Hepatocyte (in vitro differentiated cells): ENCODE data around the gene ST8SIA1. TPM values are rescaled to one million over a fixed set of nuclear protein-coding genes. Genes with fewer than 3 reads are reported as not detected.

ENCODE experiments used
- DNase-seq: peaks from one replicate; pipeline ENCODE4 v3.0.0-alpha.2; 2016; ENCODE audit warnings: low spot score
- H2AFZ ChIP-seq: fragments of 200-600 bp; sonication (generic); 2 replicates; pipeline ENCODE4 v1.6.0; 2016; ENCODE audit warnings: antibody characterized with exemption, mild to moderate bottlenecking
- H3K27ac ChIP-seq: fragments of 200-600 bp; sonication (generic); 2 replicates; pipeline ENCODE4 v1.5.1; 2016; ENCODE audit warnings: mild to moderate bottlenecking
- H3K27me3 ChIP-seq: fragments of 200-600 bp; sonication (generic); 2 replicates; pipeline ENCODE4 v1.6.1; 2016
- H3K36me3 ChIP-seq: fragments of 200-600 bp; sonication (generic); replicated peaks from 2 replicates; pipeline ENCODE4 v1.5.1; 2016; ENCODE audit warnings: low read depth; ENCODE audit not compliant: insufficient read depth
- H3K4me1 ChIP-seq: fragments of 200-600 bp; sonication (generic); 2 replicates; pipeline ENCODE4 v1.5.1; 2016; ENCODE audit warnings: mild to moderate bottlenecking, moderate library complexity; ENCODE audit not compliant: insufficient read depth
- H3K4me2 ChIP-seq: fragments of 200-600 bp; sonication (generic); 2 replicates; pipeline ENCODE4 v1.6.0; 2016
- H3K4me3 ChIP-seq: fragments of 200-600 bp; sonication (generic); 2 replicates; pipeline ENCODE4 v1.5.1; 2016; ENCODE audit warnings: mild to moderate bottlenecking
- H3K79me2 ChIP-seq: fragments of 200-600 bp; sonication (generic); 2 replicates; pipeline ENCODE4 v1.6.0; 2017; ENCODE audit warnings: mild to moderate bottlenecking
- H3K9me2 ChIP-seq: fragments of 200-600 bp; sonication (generic); replicated peaks from 2 replicates; pipeline ENCODE4 v1.6.0; 2017; ENCODE audit warnings: mild to moderate bottlenecking; ENCODE audit not compliant: insufficient read depth
- H3K9me3 ChIP-seq: fragments of 200-600 bp; sonication (generic); 2 replicates; pipeline ENCODE4 v1.5.1; 2016; ENCODE audit warnings: low read depth, mild to moderate bottlenecking
- H4K20me1 ChIP-seq: fragments of 200-600 bp; sonication (generic); 2 replicates; pipeline ENCODE4 v1.6.0; 2016; ENCODE audit warnings: mild to moderate bottlenecking; ENCODE audit not compliant: insufficient read depth, poor library complexity, severe bottlenecking
- CTCF ChIP-seq: fragments of 200-600 bp; sonication (generic); IDR thresholded peaks from 2 replicates; pipeline ENCODE4 v1.5.1; 2016; ENCODE audit warnings: antibody characterized with exemption, mild to moderate bottlenecking; ENCODE audit not compliant: poor library complexity
- EZH2 ChIP-seq: fragments of 200-600 bp; sonication (generic); IDR thresholded peaks from 2 replicates; pipeline ENCODE4 v1.6.1; 2016; ENCODE audit warnings: antibody characterized with exemption, mild to moderate bottlenecking, borderline replicate concordance
- EZH2phosphoT487 ChIP-seq: fragments of 200-600 bp; sonication (generic); IDR thresholded peaks from one replicate; pipeline ENCODE4 v1.6.1; 2018; ENCODE audit warnings: antibody characterized with exemption, mild to moderate bottlenecking, low read depth, moderate library complexity; ENCODE audit not compliant: unreplicated experiment, severe bottlenecking
- WGBS: methylation state at CpG from one replicate; pipeline ENCODE4 v1.1.6; 2016; ENCODE audit warnings: low lambda C conversion rate; ENCODE audit errors: missing lambda C conversion rate; 5-methylcytosine and 5-hydroxymethylcytosine counted together
- polyA plus RNA-seq: library from polyadenylated mRNA; unstranded; fragments of >200 nt; fragmentation: Nextera tagmentation; extraction: Ambion mirVana; gene quantifications from 2 replicates; pipeline ENCODE4 v1.2.1, GENCODE V29; 2016
- total RNA-seq: library from RNA; depleted of rRNA; stranded (reverse); fragments of >200 nt; gene quantifications from 2 replicates; pipeline ENCODE4 v1.2.3, GENCODE V29; 2014

ST8SIA1 gene
- total and polyA plus RNA-seq, 2 experiments from 2014 or later: 0.88 to 2.0 TPM

- Histone ChIP-seq H3K27me3 (no peaks in the 10 kb centered on the region), H3K4me3 (no peak overlapping the region), H3K9me2 (no peaks in the 10 kb centered on the region), H3K9me3 (no peaks in the 10 kb centered on the region), H3K36me3 (no peaks in the 10 kb centered on the region), H3K4me2 (no peak overlapping the region), H2AFZ (no peak overlapping the region), H3K27ac (no peak overlapping the region), H3K4me1 (no peaks in the 10 kb centered on the region), H3K79me2 (no peaks in the 10 kb centered on the region), H4K20me1 (no peaks in the 10 kb centered on the region)
- no peak for DNase-seq
- WGBS: 89% methylated on average over 5 of the region's 5 CpGs
- TF ChIP-seq CTCF (no peak), EZH2phosphoT487 (no peak), EZH2 (no peak)
Measured at GRCh38 chr12:22360774-22361173, 26.3 kb upstream of the ST8SIA1 start.

GRCh38 chr12:22357531-22357930 is 23.0 kb upstream of the ST8SIA1 start:
- WGBS: 91% methylated on average over 3 of the region's 3 CpGs
- H3K27me3 ChIP-seq: no peaks in the 10 kb centered on the region
- no peak for TF ChIP-seq EZH2phosphoT487
- TF ChIP-seq EZH2: no peak
- no peak for TF ChIP-seq CTCF
- H3K79me2 ChIP-seq: no peaks in the 10 kb centered on the region
- DNase-seq: no peak
- H3K4me3 ChIP-seq: no peak overlapping the region
- no peaks in the 10 kb centered on the region for H3K4me1 ChIP-seq
- no peaks in the 10 kb centered on the region for H3K36me3 ChIP-seq
- no peak overlapping the region for H3K27ac ChIP-seq
- H4K20me1 ChIP-seq: no peaks in the 10 kb centered on the region
- H2AFZ ChIP-seq: no peak overlapping the region
- no peak overlapping the region for H3K4me2 ChIP-seq
- no peaks in the 10 kb centered on the region for H3K9me3 ChIP-seq
- H3K9me2 ChIP-seq: no peaks in the 10 kb centered on the region

- TF ChIP-seq EZH2 (no peak), EZH2phosphoT487 (no peak), CTCF (no peak)
- Histone ChIP-seq H3K79me2 (no peaks in the 10 kb centered on the region), H3K27ac (no peak overlapping the region), H2AFZ (no peak overlapping the region), H3K4me3 (no peak overlapping the region), H4K20me1 (no peaks in the 10 kb centered on the region), H3K9me2 (no peaks in the 10 kb centered on the region), H3K9me3 (no peaks in the 10 kb centered on the region), H3K4me2 (no peak overlapping the region), H3K36me3 (no peaks in the 10 kb centered on the region), H3K27me3 (no peaks in the 10 kb centered on the region), H3K4me1 (no peaks in the 10 kb centered on the region)
- no peak for DNase-seq
- 90% methylated on average over 1 of the region's 1 CpG for WGBS
Measured at GRCh38 chr12:22356231-22356630, 21.7 kb upstream of the ST8SIA1 start.

- Histone ChIP-seq H3K27me3 (no peaks in the 10 kb centered on the region), H2AFZ (no peak overlapping the region), H3K79me2 (no peaks in the 10 kb centered on the region), H3K4me2 (no peak overlapping the region), H3K4me1 (no peaks in the 10 kb centered on the region), H4K20me1 (no peaks in the 10 kb centered on the region), H3K4me3 (no peak overlapping the region), H3K9me2 (no peaks in the 10 kb centered on the region), H3K27ac (no peak overlapping the region), H3K9me3 (no peaks in the 10 kb centered on the region), H3K36me3 (no peaks in the 10 kb centered on the region)
- WGBS: 95% methylated on average over 5 of the region's 5 CpGs
- DNase-seq: no peak
- TF ChIP-seq CTCF (no peak), EZH2 (no peak), EZH2phosphoT487 (no peak)
Measured at GRCh38 chr12:22355011-22355580, 20.6 kb upstream of the ST8SIA1 start.
